A549 (cell line): ENCODE results near the gene BDH1. TPM values are rescaled to one million over a fixed set of nuclear protein-coding genes. Genes with fewer than 3 reads are reported as not detected.

ENCODE experiments used
- ATAC-seq, 2 experiments: fragments of 200-7000 bp in 1 of 2; fragments of >200 bp in 1 of 2; cut with Nextera tagmentation in 1 of 2; cut with Tn5 transposase in 1 of 2; 3 replicates each; pipeline versions ENCODE4 v1.8.0 to v1.9.1; 2018 to 2020; ENCODE audit warnings: mild to moderate bottlenecking in 1 of 2, moderate library complexity in 1 of 2
- CTCF ChIA-PET: fragments of 300-600 bp; sonication (Branson Sonifier 250); formaldehyde crosslinking; extraction: SDS; loops from one replicate; lab custom pipeline; 2021; ENCODE audit warnings: antibody characterized with exemption, inconsistent platforms; lab: Yijun Ruan, JAX
- POLR2A ChIA-PET: fragments of 350-600 bp; formaldehyde crosslinking; extraction: SDS; loops from one replicate; lab custom pipeline; 2021; ENCODE audit warnings: antibody characterized with exemption, inconsistent platforms; lab: Yijun Ruan, JAX
- DNase-seq, 2 experiments: peaks; one replicate each; pipeline versions ENCODE4 v3.0.0 to v3.0.0-alpha.2; 2011 to 2016; ENCODE audit warnings: low read depth in 1 of 2, low spot score in 1 of 2
- FAIRE-seq: peaks from 2 replicates; lab custom pipeline; 2011; peaks lifted over from hg19 to GRCh38; lab: Jason Lieb, UNC
- H3K27ac ChIP-seq, 2 experiments: fragments of >200 bp; sonication (Bioruptor Twin); formaldehyde crosslinking; 3 replicates each; pipeline ENCODE4 v1.5.1; 2016 to 2017
- H3K4me1 ChIP-seq: fragments of >200 bp; sonication (Bioruptor Twin); formaldehyde crosslinking; 3 replicates; pipeline ENCODE4 v1.6.1; 2016
- H3K4me2 ChIP-seq: fragments of >200 bp; sonication (Bioruptor Twin); formaldehyde crosslinking; 3 replicates; pipeline ENCODE4 v1.6.1; 2016
- H3K4me3 ChIP-seq: fragments of >200 bp; sonication (Bioruptor Twin); formaldehyde crosslinking; 3 replicates; pipeline ENCODE4 v1.5.1; 2016
- H3K9me3 ChIP-seq: fragments of >200 bp; sonication (Bioruptor Twin); formaldehyde crosslinking; 3 replicates; pipeline ENCODE4 v1.6.1; 2016
- ATOH8 ChIP-seq: fragments of 250-450 bp; sonication (Bioruptor Pico); IDR thresholded peaks from 2 replicates; pipeline ENCODE4 v1.5.0; 2020; ENCODE audit warnings: low read depth, mild to moderate bottlenecking, moderate library complexity
- CBX2 ChIP-seq: fragments of 200-600 bp; sonication (generic); IDR thresholded peaks from 2 replicates; pipeline ENCODE4 v1.6.1; 2016; ENCODE audit warnings: low read depth, mild to moderate bottlenecking, borderline replicate concordance
- CBX8 ChIP-seq: fragments of 200-600 bp; sonication (generic); IDR thresholded peaks from 2 replicates; pipeline ENCODE4 v1.6.1; 2016
- CEBPB ChIP-seq, 2 experiments: fragments of >200 bp in 1 of 2; sonication (Bioruptor Twin) in 1 of 2; formaldehyde crosslinking in 1 of 2; IDR thresholded peaks; 2 replicates each; pipeline ENCODE4 v1.6.1; 2012 to 2016
- CTCF ChIP-seq: fragments of >200 bp; sonication (Bioruptor Twin); formaldehyde crosslinking; IDR thresholded peaks from 3 replicates; pipeline ENCODE4 v1.5.1; 2016
- HDAC2 ChIP-seq: fragments of 200-600 bp; sonication (generic); IDR thresholded peaks from 2 replicates; pipeline ENCODE4 v1.6.1; 2016
- HMGXB4 ChIP-seq: fragments of 250-450 bp; sonication (Bioruptor Pico); IDR thresholded peaks from 2 replicates; pipeline ENCODE4 v1.5.0; 2021; ENCODE audit warnings: mild to moderate bottlenecking, moderate library complexity, borderline replicate concordance
- HOXA7 ChIP-seq: fragments of 250-450 bp; sonication (Bioruptor Pico); IDR thresholded peaks from 2 replicates; pipeline ENCODE4 v1.5.0; 2020; ENCODE audit warnings: mild to moderate bottlenecking, moderate library complexity
- HOXB13 ChIP-seq: fragments of 250-450 bp; sonication (Bioruptor Pico); IDR thresholded peaks from 2 replicates; pipeline ENCODE4 v1.5.0; 2020; ENCODE audit warnings: low read depth, mild to moderate bottlenecking, moderate library complexity
- MAZ ChIP-seq: fragments of 150-350 bp; IDR thresholded peaks from 2 replicates; pipeline ENCODE4 v1.6.1; 2014; ENCODE audit warnings: antibody characterized with exemption, low read depth, low read length, borderline replicate concordance
- NPAS2 ChIP-seq: fragments of 250-450 bp; sonication (Bioruptor Pico); IDR thresholded peaks from 2 replicates; pipeline ENCODE4 v1.8.0; 2022; ENCODE audit warnings: mild to moderate bottlenecking, moderate library complexity, borderline replicate concordance
- NR3C1 ChIP-seq: fragments of >200 bp; sonication (Bioruptor Twin); formaldehyde crosslinking; IDR thresholded peaks from 3 replicates; pipeline ENCODE4 v1.6.1; 2017
- PBX3 ChIP-seq: IDR thresholded peaks from 2 replicates; pipeline ENCODE4 v1.6.1; 2012
- POLR2A ChIP-seq: IDR thresholded peaks from 2 replicates; pipeline ENCODE4 v1.6.1; 2012; ENCODE audit warnings: mild to moderate bottlenecking, low read length
- RAD21 ChIP-seq, 2 experiments: fragments of >200 bp in 1 of 2; sonication (Bioruptor Twin) in 1 of 2; formaldehyde crosslinking in 1 of 2; IDR thresholded peaks in 1 of 2; conservative IDR thresholded peaks in 1 of 2; 2 replicates in 1 of 2; 3 replicates in 1 of 2; pipeline ENCODE4 v1.6.1; 2012 to 2018; ENCODE audit warnings: inconsistent platforms in 1 of 2
- RARB ChIP-seq: fragments of 250-450 bp; sonication (Bioruptor Pico); IDR thresholded peaks from 2 replicates; pipeline ENCODE4 v1.8.0; 2021; ENCODE audit warnings: mild to moderate bottlenecking, moderate library complexity
- RNF2 ChIP-seq: fragments of 200-600 bp; sonication (generic); IDR thresholded peaks from 2 replicates; pipeline ENCODE4 v1.6.1; 2016; ENCODE audit warnings: low read depth, mild to moderate bottlenecking, antibody characterized with exemption, moderate library complexity, borderline replicate concordance
- SMC3 ChIP-seq: fragments of >200 bp; sonication (Bioruptor Twin); formaldehyde crosslinking; IDR thresholded peaks from 3 replicates; pipeline ENCODE4 v1.6.1; 2018; ENCODE audit warnings: inconsistent platforms
- WGBS: methylation state at CpG from one replicate; pipeline ENCODE4 v1.1.6; 2017; ENCODE audit errors: missing lambda C conversion rate; 5-methylcytosine and 5-hydroxymethylcytosine counted together
- polyA plus RNA-seq, 4 experiments: library from polyadenylated mRNA; depleted of rRNA in 3 of 4; stranded (reverse); fragments of >200 nt; fragmentation: RNase III in 1 of 4; extraction: RNeasy Plus Mini Kit Qiagen cat#74134 plus additional on column Dnase treatment in 1 of 4; gene quantifications; 2 replicates in 3 of 4; 3 replicates in 1 of 4; pipeline ENCODE4 v1.2.3, GENCODE V29; 2011 to 2017

BDH1 gene
- polyA plus RNA-seq, 2 of the 4 experiments (the other 2 are of a cell fraction), result 3.1 to 4.6 TPM

GRCh38 chr3:197552198-197552597 lies 3.6 kb downstream of the BDH1 start (continued):
- TF ChIP-seq CTCF, result no peak

- DNase-seq (no peak), ATAC-seq (no peak), FAIRE-seq (no peak)
- H3K4me3 ChIP-seq, result no peak overlapping the region
- no peak overlapping the region for H3K27ac ChIP-seq
- POLR2A ChIA-PET, result no interaction called here
- CTCF ChIA-PET, result no interaction called here
- 61% methylated on average over 2 of the region's 9 CpGs for WGBS
- 0 out of 3 replicates have a peak, but pooled peaks cover 3% of the 10 kb centered on the region for H3K4me1 ChIP-seq
- H3K9me3 ChIP-seq, result no peaks in the 10 kb centered on the region
- TF ChIP-seq HDAC2 (no peak), PBX3 (no peak), HMGXB4 (CRISPR knock-in tag) (no peak), HOXB13 (no peak)
- H3K4me2 ChIP-seq, result no peak overlapping the region
These were observed 5.3 kb downstream of the BDH1 start for GRCh38 chr3:197550489-197550888.

GRCh38 chr3:197549261-197549885 lies 6.4 kb downstream of the BDH1 start:
- 81% methylated on average over 6 of the region's 6 CpGs for WGBS
- DNase-seq (no peak), FAIRE-seq (no peak), ATAC-seq (no peak)
- TF ChIP-seq MAZ, result no peak
- no peak for TF ChIP-seq POLR2A
- TF ChIP-seq HDAC2, result no peak
- TF ChIP-seq RARB, result no peak
- Histone ChIP-seq H3K4me2 (no peak overlapping the region), H3K4me3 (no peak overlapping the region), H3K4me1 (0 out of 3 replicates have a peak, but pooled peaks cover 3% of the 10 kb centered on the region), H3K9me3 (no peaks in the 10 kb centered on the region), H3K27ac (no peak overlapping the region)
- POLR2A ChIA-PET, result no interaction called here
- CTCF ChIA-PET, result interaction anchor here (1.7 kb wide), 1 partner anchor 50 kb away, joined by 3 read pairs; no protein-coding TSS in a partner anchor

- ChIA-PET POLR2A (no interaction called here), CTCF (interaction anchor here (1.0 to 1.7 kb wide), 3 partner anchors 38 to 292 kb away, joined by 3 read pairs; no protein-coding TSS in a partner anchor)
- no peak overlapping the region for H3K27ac ChIP-seq
- no peaks in the 10 kb centered on the region for H3K9me3 ChIP-seq
- no peak for FAIRE-seq
- H3K4me1 ChIP-seq, result no peaks in the 10 kb centered on the region
- ATAC-seq, result no peak
- no peak for DNase-seq
- WGBS, result 81% methylated on average over 11 of the region's 11 CpGs
- TF ChIP-seq NPAS2, result no peak
- no peak for TF ChIP-seq HOXA7 (CRISPR knock-in tag)
- TF ChIP-seq ATOH8 (CRISPR knock-in tag), result no peak
- no peak for TF ChIP-seq CBX8
- TF ChIP-seq CBX2, result no peak
- TF ChIP-seq CEBPB (IDR thresholded peaks at IDR 0.05), result no peak
- no peak for TF ChIP-seq RNF2
- no peak for TF ChIP-seq RAD21 (conservative IDR thresholded peaks at IDR 0.05 in 1 of 2, IDR thresholded peaks at IDR 0.05 in 1 of 2)
- TF ChIP-seq NR3C1, result no peak
- TF ChIP-seq SMC3, result no peak
- no peak overlapping the region for H3K4me2 ChIP-seq
- H3K4me3 ChIP-seq, result no peak overlapping the region
These were observed 8.3 kb downstream of the BDH1 start for GRCh38 chr3:197547306-197548011.
